HepG2 (cell line): ENCODE results near the gene PLOD3. TPM values are rescaled to one million over a fixed set of nuclear protein-coding genes. Genes with fewer than 3 reads are reported as not detected.

Source experiments
- DZIP1 ChIP-seq: sonication (generic); formaldehyde crosslinking; IDR thresholded peaks from 2 replicates; pipeline ENCODE4 v1.5.0; 2020; ENCODE audit warnings: mild to moderate bottlenecking, missing genetic modification reagents
- FOXK1 ChIP-seq: sonication (generic); formaldehyde crosslinking; IDR thresholded peaks from 2 replicates; pipeline ENCODE4 v1.4.0; 2020; ENCODE audit warnings: low read depth, missing genetic modification reagents, borderline replicate concordance
- HNF4A ChIP-seq: sonication (generic); formaldehyde crosslinking; IDR thresholded peaks from 2 replicates; pipeline ENCODE4 v1.4.0; 2020; ENCODE audit warnings: missing genetic modification reagents
- KAT8 ChIP-seq: IDR thresholded peaks from 2 replicates; pipeline ENCODE4 v1.6.1; 2016; ENCODE audit warnings: missing genetic modification reagents, missing compliant biosample characterization
- KDM6A ChIP-seq: IDR thresholded peaks from 2 replicates; pipeline ENCODE4 v1.6.1; 2016; ENCODE audit warnings: low read depth
- MIER3 ChIP-seq: IDR thresholded peaks from 2 replicates; pipeline ENCODE4 v1.6.1; 2016; ENCODE audit warnings: missing compliant biosample characterization, borderline replicate concordance
- MZF1 ChIP-seq: sonication (generic); formaldehyde crosslinking; IDR thresholded peaks from 2 replicates; pipeline ENCODE4 v1.8.1; 2023; ENCODE audit warnings: mild to moderate bottlenecking, missing genetic modification reagents, borderline replicate concordance
- RARA ChIP-seq: IDR thresholded peaks from 2 replicates; pipeline ENCODE4 v1.6.1; 2016; ENCODE audit warnings: missing genetic modification reagents, missing compliant biosample characterization
- SRSF4 ChIP-seq: fragments of 200-400 bp; formaldehyde crosslinking; IDR thresholded peaks from one replicate; pipeline ENCODE4 v1.6.1; 2018; ENCODE audit warnings: mild to moderate bottlenecking, low read depth, low read length, moderate library complexity; ENCODE audit not compliant: poor library complexity, severe bottlenecking
- SYNCRIP ChIP-seq: fragments of 200-400 bp; formaldehyde crosslinking; IDR thresholded peaks from 2 replicates; pipeline ENCODE4 v1.6.1; 2018; ENCODE audit warnings: mild to moderate bottlenecking, low read depth, low read length; ENCODE audit not compliant: insufficient read depth
- WIZ ChIP-seq: sonication (generic); formaldehyde crosslinking; IDR thresholded peaks from 2 replicates; pipeline ENCODE4 v1.5.1; 2020; ENCODE audit warnings: mild to moderate bottlenecking, missing genetic modification reagents
- XBP1 ChIP-seq: sonication (generic); formaldehyde crosslinking; IDR thresholded peaks from 2 replicates; pipeline ENCODE4 v1.5.0; 2020; ENCODE audit warnings: missing genetic modification reagents
- ZFP37 ChIP-seq: sonication (generic); formaldehyde crosslinking; IDR thresholded peaks from 2 replicates; pipeline ENCODE4 v1.4.0; 2020; ENCODE audit warnings: missing genetic modification reagents, borderline replicate concordance
- ZNF12 ChIP-seq: sonication (generic); formaldehyde crosslinking; IDR thresholded peaks from 2 replicates; pipeline ENCODE4 v1.5.0; 2020; ENCODE audit warnings: missing genetic modification reagents
- ZNF207 ChIP-seq: fragments of 450-650 bp; IDR thresholded peaks from 2 replicates; pipeline ENCODE4 v1.6.1; 2016; ENCODE audit warnings: antibody characterized with exemption, borderline replicate concordance
- ZNF274 ChIP-seq: sonication (generic); formaldehyde crosslinking; IDR thresholded peaks from 2 replicates; pipeline ENCODE4 v1.5.1; 2020; ENCODE audit warnings: mild to moderate bottlenecking, missing genetic modification reagents
- ZNF350 ChIP-seq: sonication (generic); formaldehyde crosslinking; IDR thresholded peaks from 2 replicates; pipeline ENCODE4 v1.4.0; 2020; ENCODE audit warnings: mild to moderate bottlenecking, low read depth, missing genetic modification reagents, borderline replicate concordance
- ZNF383 ChIP-seq: sonication (generic); formaldehyde crosslinking; IDR thresholded peaks from 2 replicates; pipeline ENCODE4 v1.4.0; 2020; ENCODE audit warnings: missing genetic modification reagents, mild to moderate bottlenecking, borderline replicate concordance
- ZNF746 ChIP-seq: sonication (generic); formaldehyde crosslinking; IDR thresholded peaks from 2 replicates; pipeline ENCODE4 v1.8.0; 2022; ENCODE audit warnings: mild to moderate bottlenecking, missing genetic modification reagents
- ZNF788 ChIP-seq: sonication (generic); formaldehyde crosslinking; IDR thresholded peaks from 2 replicates; pipeline ENCODE4 v1.5.0; 2020; ENCODE audit warnings: mild to moderate bottlenecking, missing genetic modification reagents, borderline replicate concordance
- ZNF790 ChIP-seq: sonication (generic); formaldehyde crosslinking; IDR thresholded peaks from 2 replicates; pipeline ENCODE4 v1.8.0; 2022; ENCODE audit warnings: missing genetic modification reagents, mild to moderate bottlenecking, borderline replicate concordance
- ZSCAN21 ChIP-seq: sonication (generic); formaldehyde crosslinking; IDR thresholded peaks from 2 replicates; pipeline ENCODE4 v1.8.0; 2022; ENCODE audit warnings: mild to moderate bottlenecking, missing genetic modification reagents, moderate library complexity, borderline replicate concordance
- polyA plus RNA-seq, 8 experiments: library from polyadenylated mRNA; depleted of rRNA in 3 of 8; stranded (reverse) in 7 of 8; unstranded in 1 of 8; fragments of >200 nt; fragmentation: Illumina TruSeq in 4 of 8; extraction: Trizol in 4 of 8; gene quantifications; 2 replicates each; pipeline versions ENCODE4 v1.2.1 to v1.2.3, GENCODE V29; 2011 to 2016; ENCODE audit warnings: low read depth in 4 of 8, missing spikeins in 1 of 8, mixed read lengths in 1 of 8; ENCODE audit not compliant: insufficient read depth in 1 of 8
- total RNA-seq, 5 experiments: library from RNA; depleted of rRNA; stranded (reverse); fragments of >200 nt; fragmentation: Illumina TruSeq; extraction: Trizol; gene quantifications; 2 replicates each; pipeline ENCODE4 v1.2.3, GENCODE V29; 2016; ENCODE audit warnings: low read depth in 1 of 5
- TF ChIP-seq, protein P1 (sequence below): sonication (generic); formaldehyde crosslinking; IDR thresholded peaks from 2 replicates; pipeline ENCODE4; 2020; ENCODE audit warnings: missing genetic modification reagents, mild to moderate bottlenecking, borderline replicate concordance
- TF ChIP-seq, protein P2 (sequence below): sonication (generic); formaldehyde crosslinking; IDR thresholded peaks from 2 replicates; pipeline ENCODE4 v1.8.0; 2022; ENCODE audit warnings: mild to moderate bottlenecking, missing genetic modification reagents

The PLOD3 gene
- total and polyA plus RNA-seq, 2 of the 13 experiments (the other 11 are each of a cell fraction or from before 2014, with no cell fraction given), result 65.8 to 67.4 TPM

DNA sequence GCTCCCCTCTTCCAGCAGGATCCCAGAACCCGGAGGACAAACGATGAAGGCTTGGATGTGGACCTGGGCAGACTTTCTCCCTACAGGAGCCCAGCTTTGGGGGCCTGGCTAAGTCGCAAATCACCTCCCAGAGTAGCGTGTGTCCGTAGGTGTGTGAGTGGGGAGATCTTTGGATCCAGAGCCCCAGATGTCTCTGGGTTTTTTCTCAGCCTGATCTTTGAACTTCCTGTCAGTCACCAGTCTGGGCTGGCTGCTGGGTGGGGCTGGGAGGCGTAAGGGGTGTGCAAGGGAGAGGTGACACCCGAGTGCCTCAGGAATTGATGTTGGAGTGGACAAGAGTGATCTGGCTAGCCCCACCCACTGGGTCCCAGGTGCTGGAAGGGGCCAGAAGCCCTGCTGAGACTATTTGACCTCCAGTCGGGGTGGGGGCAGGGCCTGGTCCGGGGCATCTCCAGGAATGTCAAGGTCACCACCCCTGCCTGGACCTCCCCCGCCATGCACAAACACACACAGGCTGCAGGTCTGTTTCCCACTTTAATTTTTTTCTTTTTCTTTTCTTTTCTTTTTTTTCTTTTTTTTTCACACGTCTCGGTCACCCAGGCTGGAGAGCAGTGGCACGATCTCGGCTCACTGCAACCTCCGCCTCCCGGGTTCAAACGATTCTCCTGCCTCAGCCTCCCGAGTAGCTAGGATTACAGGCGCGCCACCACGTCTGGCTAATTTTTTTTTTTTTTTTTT is 16.4 kb downstream of the PLOD3 start, which contains the start of gene MOGAT3 (continued):
- peak; percentile 80 for TF ChIP-seq ZNF788
- peak; percentile 44; the same call in 1 of the 2 replicates for TF ChIP-seq KAT8 (CRISPR knock-in tag)
- TF ChIP-seq KDM6A (CRISPR knock-in tag), result peak; percentile 86
- TF ChIP-seq ZNF12 (CRISPR knock-in tag), result no peak
- TF ChIP-seq, protein P1, sequence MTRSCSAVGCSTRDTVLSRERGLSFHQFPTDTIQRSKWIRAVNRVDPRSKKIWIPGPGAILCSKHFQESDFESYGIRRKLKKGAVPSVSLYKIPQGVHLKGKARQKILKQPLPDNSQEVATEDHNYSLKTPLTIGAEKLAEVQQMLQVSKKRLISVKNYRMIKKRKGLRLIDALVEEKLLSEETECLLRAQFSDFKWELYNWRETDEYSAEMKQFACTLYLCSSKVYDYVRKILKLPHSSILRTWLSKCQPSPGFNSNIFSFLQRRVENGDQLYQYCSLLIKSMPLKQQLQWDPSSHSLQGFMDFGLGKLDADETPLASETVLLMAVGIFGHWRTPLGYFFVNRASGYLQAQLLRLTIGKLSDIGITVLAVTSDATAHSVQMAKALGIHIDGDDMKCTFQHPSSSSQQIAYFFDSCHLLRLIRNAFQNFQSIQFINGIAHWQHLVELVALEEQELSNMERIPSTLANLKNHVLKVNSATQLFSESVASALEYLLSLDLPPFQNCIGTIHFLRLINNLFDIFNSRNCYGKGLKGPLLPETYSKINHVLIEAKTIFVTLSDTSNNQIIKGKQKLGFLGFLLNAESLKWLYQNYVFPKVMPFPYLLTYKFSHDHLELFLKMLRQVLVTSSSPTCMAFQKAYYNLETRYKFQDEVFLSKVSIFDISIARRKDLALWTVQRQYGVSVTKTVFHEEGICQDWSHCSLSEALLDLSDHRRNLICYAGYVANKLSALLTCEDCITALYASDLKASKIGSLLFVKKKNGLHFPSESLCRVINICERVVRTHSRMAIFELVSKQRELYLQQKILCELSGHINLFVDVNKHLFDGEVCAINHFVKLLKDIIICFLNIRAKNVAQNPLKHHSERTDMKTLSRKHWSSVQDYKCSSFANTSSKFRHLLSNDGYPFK (CRISPR knock-in tag), result peak; percentile 25; the same call in 1 of the 2 replicates
- no peak for TF ChIP-seq ZSCAN21 (CRISPR knock-in tag)
- no peak for TF ChIP-seq SYNCRIP
- TF ChIP-seq MZF1 (CRISPR knock-in tag), result no peak
- no peak for TF ChIP-seq ZNF790
- TF ChIP-seq DZIP1 (CRISPR knock-in tag), result no peak
- TF ChIP-seq, protein P2, sequence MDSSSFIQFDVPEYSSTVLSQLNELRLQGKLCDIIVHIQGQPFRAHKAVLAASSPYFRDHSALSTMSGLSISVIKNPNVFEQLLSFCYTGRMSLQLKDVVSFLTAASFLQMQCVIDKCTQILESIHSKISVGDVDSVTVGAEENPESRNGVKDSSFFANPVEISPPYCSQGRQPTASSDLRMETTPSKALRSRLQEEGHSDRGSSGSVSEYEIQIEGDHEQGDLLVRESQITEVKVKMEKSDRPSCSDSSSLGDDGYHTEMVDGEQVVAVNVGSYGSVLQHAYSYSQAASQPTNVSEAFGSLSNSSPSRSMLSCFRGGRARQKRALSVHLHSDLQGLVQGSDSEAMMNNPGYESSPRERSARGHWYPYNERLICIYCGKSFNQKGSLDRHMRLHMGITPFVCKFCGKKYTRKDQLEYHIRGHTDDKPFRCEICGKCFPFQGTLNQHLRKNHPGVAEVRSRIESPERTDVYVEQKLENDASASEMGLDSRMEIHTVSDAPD (CRISPR knock-in tag), result no peak
- no peak for TF ChIP-seq XBP1
- peak; percentile 49; the same call in 1 of the 2 replicates for TF ChIP-seq FOXK1
- TF ChIP-seq ZNF207, result no peak
- peak; percentile 74; the same call in 1 of the 2 replicates for TF ChIP-seq ZFP37 (CRISPR knock-in tag)
- TF ChIP-seq ZNF746 (CRISPR knock-in tag), result peak; percentile 78
- no peak; the same call in 1 of the 2 replicates for TF ChIP-seq ZNF274
- peak; percentile 94 for TF ChIP-seq HNF4A (CRISPR knock-in tag)
- TF ChIP-seq WIZ (CRISPR knock-in tag), result no peak
- TF ChIP-seq MIER3 (CRISPR knock-in tag), result peak; percentile 80; the same call in 1 of the 2 replicates
- no peak for TF ChIP-seq SRSF4
- TF ChIP-seq ZNF350, result peak; percentile 87
- TF ChIP-seq RARA, result peak; percentile 95
- TF ChIP-seq ZNF383 (CRISPR knock-in tag), result no peak
